DND-41 (cell line): Measurements from ENCODE around the gene MEPE.
A peak's percentile ranks its signal among the peaks of the same experiment; 100 is the strongest.

ENCODE experiments used
- ATAC-seq: fragments of 200-7000 bp; cut with Tn5 transposase; 3 replicates; pipeline ENCODE4 v1.9.1; 2021; ENCODE audit warnings: low read depth; ENCODE audit not compliant: insufficient read depth
- DNase-seq: peaks from one replicate; pipeline ENCODE4 v3.0.0-alpha.2; 2020
- H2AFZ ChIP-seq: 2 replicates; pipeline ENCODE4 v1.6.0; 2012; ENCODE audit warnings: low read depth, low read length
- H3K27ac ChIP-seq: 2 replicates; pipeline ENCODE4 v1.5.1; 2012; ENCODE audit warnings: low read length, inconsistent platforms
- H3K27me3 ChIP-seq: fragments of 200-600 bp; sonication (generic); 2 replicates; pipeline ENCODE4 v1.6.0; 2012; ENCODE audit warnings: low read length, mild to moderate bottlenecking, inconsistent platforms; ENCODE audit not compliant: insufficient read depth, poor library complexity
- H3K36me3 ChIP-seq: 2 replicates; pipeline ENCODE4 v1.5.1; 2012; ENCODE audit warnings: low read length, inconsistent platforms; ENCODE audit not compliant: insufficient read depth
- H3K4me1 ChIP-seq: 2 replicates; pipeline ENCODE4 v1.5.1; 2012; ENCODE audit warnings: mild to moderate bottlenecking, low read length; ENCODE audit not compliant: insufficient read depth
- H3K4me2 ChIP-seq: 2 replicates; pipeline ENCODE4 v1.6.0; 2012; ENCODE audit warnings: mild to moderate bottlenecking, moderate library complexity, low read length, inconsistent platforms; ENCODE audit not compliant: insufficient read depth
- H3K4me3 ChIP-seq, 2 experiments: fragments of 200-600 bp in 1 of 2; shearing (Covaris generic) in 1 of 2; 2 replicates each; pipeline ENCODE4 v1.5.1; 2012 to 2016; ENCODE audit warnings: inconsistent platforms in 2 of 2, low read length in 2 of 2, mild to moderate bottlenecking in 2 of 2, low read depth in 1 of 2, moderate library complexity in 1 of 2
- H3K79me2 ChIP-seq: 2 replicates; pipeline ENCODE4 v1.6.0; 2012; ENCODE audit warnings: low read length, inconsistent platforms; ENCODE audit not compliant: insufficient read depth
- H3K9ac ChIP-seq: 2 replicates; pipeline ENCODE4 v1.6.0; 2012; ENCODE audit warnings: low read depth, mild to moderate bottlenecking, inconsistent platforms, low read length, moderate library complexity
- H3K9me3 ChIP-seq: 2 replicates; pipeline ENCODE4 v1.5.1; 2012; ENCODE audit warnings: low read length, moderate library complexity, mild to moderate bottlenecking, inconsistent platforms; ENCODE audit not compliant: insufficient read depth, severe bottlenecking
- H4K20me1 ChIP-seq: 2 replicates; pipeline ENCODE4 v1.6.0; 2012; ENCODE audit warnings: low read length; ENCODE audit not compliant: insufficient read depth
- EZH2 ChIP-seq: IDR thresholded peaks from 3 replicates; pipeline ENCODE4 v1.6.1; 2012; ENCODE audit warnings: borderline replicate concordance, low read depth, mild to moderate bottlenecking, moderate library complexity, low read length, inconsistent platforms; ENCODE audit not compliant: severe bottlenecking
- TF ChIP-seq, protein P1 (sequence below): IDR thresholded peaks from 2 replicates; pipeline ENCODE4 v1.5.1; 2012; ENCODE audit warnings: borderline replicate concordance, low read length, moderate library complexity, mild to moderate bottlenecking; ENCODE audit not compliant: poor library complexity, severe bottlenecking; ENCODE audit errors: extremely low read depth

The MEPE gene

DNA sequence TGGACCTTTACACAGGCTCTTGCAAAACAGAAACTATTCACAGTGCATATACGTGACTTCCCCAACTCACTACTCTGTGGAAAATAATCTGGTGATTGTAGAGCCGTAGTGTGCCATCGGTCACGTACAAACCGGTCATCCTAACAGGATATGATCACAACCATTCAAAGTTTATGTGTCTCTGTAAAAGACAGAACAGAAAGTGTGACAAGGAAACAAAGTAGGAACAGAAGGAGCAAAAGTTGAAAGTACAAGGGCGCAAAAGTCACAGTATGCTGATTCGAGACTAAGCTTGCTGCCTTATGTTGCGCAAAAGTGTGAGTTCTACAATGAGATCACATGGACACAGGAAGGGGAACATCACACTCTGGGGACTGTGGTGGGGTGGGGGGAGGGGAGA is 18.6 kb downstream of the MEPE start:
- Histone ChIP-seq H3K79me2 (no peaks in the 10 kb centered on the region), H3K27ac (no peak overlapping the region), H3K27me3 (peaks cover 6% of the 10 kb centered on the region), H3K4me1 (no peaks in the 10 kb centered on the region), H3K9me3 (no peaks in the 10 kb centered on the region), H3K4me2 (no peak overlapping the region), H3K9ac (no peak overlapping the region), H3K4me3 (no peak overlapping the region), H2AFZ (no peak overlapping the region), H3K36me3 (no peaks in the 10 kb centered on the region), H4K20me1 (no peaks in the 10 kb centered on the region)
- TF ChIP-seq EZH2, result no peak
- TF ChIP-seq, protein P1, sequence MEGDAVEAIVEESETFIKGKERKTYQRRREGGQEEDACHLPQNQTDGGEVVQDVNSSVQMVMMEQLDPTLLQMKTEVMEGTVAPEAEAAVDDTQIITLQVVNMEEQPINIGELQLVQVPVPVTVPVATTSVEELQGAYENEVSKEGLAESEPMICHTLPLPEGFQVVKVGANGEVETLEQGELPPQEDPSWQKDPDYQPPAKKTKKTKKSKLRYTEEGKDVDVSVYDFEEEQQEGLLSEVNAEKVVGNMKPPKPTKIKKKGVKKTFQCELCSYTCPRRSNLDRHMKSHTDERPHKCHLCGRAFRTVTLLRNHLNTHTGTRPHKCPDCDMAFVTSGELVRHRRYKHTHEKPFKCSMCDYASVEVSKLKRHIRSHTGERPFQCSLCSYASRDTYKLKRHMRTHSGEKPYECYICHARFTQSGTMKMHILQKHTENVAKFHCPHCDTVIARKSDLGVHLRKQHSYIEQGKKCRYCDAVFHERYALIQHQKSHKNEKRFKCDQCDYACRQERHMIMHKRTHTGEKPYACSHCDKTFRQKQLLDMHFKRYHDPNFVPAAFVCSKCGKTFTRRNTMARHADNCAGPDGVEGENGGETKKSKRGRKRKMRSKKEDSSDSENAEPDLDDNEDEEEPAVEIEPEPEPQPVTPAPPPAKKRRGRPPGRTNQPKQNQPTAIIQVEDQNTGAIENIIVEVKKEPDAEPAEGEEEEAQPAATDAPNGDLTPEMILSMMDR, result no peak
- ATAC-seq, result no peak
- DNase-seq, result no peak

DNA sequence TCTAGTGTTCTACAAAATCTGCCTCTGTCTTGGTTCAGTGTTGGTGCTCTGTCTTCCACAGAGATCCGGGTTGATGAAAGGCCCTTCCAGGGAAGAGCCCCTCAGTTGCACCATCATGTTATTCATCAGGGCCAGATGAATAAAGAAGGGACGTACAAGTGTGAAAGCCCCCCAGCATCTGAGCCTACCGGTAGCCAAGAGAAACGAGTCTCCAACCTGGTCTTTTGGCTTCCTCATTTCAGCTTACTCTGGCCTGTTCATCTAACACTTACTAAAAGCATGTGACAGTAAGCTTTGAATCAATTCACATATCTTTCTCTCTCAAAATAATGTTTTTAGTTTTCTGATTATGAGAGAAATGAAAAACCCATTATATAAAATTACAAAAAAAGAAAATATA is 19.2 kb downstream of the MEPE start:
- no peak overlapping the region for H3K4me3 ChIP-seq
- no peak overlapping the region for H3K4me2 ChIP-seq
- no peaks in the 10 kb centered on the region for H4K20me1 ChIP-seq
- H3K9ac ChIP-seq, result no peak overlapping the region
- H3K36me3 ChIP-seq, result no peaks in the 10 kb centered on the region
- ATAC-seq (no peak), DNase-seq (no peak)
- H3K4me1 ChIP-seq, result no peaks in the 10 kb centered on the region
- no peak overlapping the region for H2AFZ ChIP-seq
- no peak overlapping the region for H3K27ac ChIP-seq
- no peaks in the 10 kb centered on the region for H3K79me2 ChIP-seq
- no peaks in the 10 kb centered on the region for H3K9me3 ChIP-seq
- H3K27me3 ChIP-seq, result peaks cover 6% of the 10 kb centered on the region
- TF ChIP-seq, protein P1, result no peak
- no peak for TF ChIP-seq EZH2

DNA sequence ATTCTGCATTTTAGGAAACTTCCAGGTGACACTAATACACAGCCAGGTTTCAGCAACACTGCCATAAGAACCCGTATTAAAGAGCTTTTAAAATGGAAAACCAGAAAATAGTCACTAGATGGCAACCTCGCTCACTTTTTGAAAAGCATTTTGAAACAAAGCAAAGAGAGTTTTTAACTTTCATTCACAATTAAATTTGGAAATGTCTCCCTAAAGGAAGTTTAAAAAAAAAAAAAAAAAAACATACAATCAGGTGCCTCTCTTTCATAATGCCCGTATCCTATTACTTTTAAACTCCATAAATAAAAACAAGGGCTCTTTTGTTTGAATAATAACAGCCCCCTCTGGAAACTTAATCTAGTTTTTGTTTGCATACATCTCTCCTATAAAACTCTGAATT is 20.3 kb downstream of the MEPE start:
- Histone ChIP-seq H3K4me1 (no peaks in the 10 kb centered on the region), H3K36me3 (no peaks in the 10 kb centered on the region), H3K9ac (no peak overlapping the region), H3K27ac (no peak overlapping the region), H3K4me2 (no peak overlapping the region), H3K9me3 (no peaks in the 10 kb centered on the region), H3K27me3 (peaks cover 3% of the 10 kb centered on the region), H3K79me2 (no peaks in the 10 kb centered on the region), H4K20me1 (no peaks in the 10 kb centered on the region), H3K4me3 (no peak overlapping the region), H2AFZ (no peak overlapping the region)
- TF ChIP-seq, protein P1, result peak; percentile 61
- TF ChIP-seq EZH2, result no peak
- DNase-seq, result no peak
- ATAC-seq, result 0 out of 3 replicates have a peak, but pooled peaks have one; percentile 38

DNA sequence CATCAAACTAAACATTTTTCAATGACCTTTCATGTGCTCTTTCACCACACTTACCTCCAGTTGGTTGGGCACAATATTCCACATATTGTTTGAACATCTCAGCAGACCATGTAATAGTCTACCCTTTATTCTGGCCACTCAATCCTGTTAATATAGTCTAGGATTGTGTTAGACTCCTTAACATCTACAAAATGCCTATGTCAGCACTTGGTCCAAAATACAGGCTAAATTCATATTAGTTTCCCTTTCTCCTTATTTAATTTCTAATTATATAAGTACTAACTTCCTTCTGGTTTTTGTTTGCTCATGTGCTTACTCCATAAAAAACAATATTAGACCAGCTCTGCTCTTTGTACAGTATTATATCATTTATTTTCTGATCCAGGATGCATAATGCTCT is 21.1 kb downstream of the MEPE start:
- H3K4me2 ChIP-seq, result no peak overlapping the region
- H3K4me3 ChIP-seq, result no peak overlapping the region
- H2AFZ ChIP-seq, result no peak overlapping the region
- no peak overlapping the region for H3K9ac ChIP-seq
- DNase-seq, result no peak
- H3K27ac ChIP-seq, result no peak overlapping the region
- TF ChIP-seq, protein P1, result no peak
- TF ChIP-seq EZH2, result no peak
- peaks cover 3% of the 10 kb centered on the region for H3K27me3 ChIP-seq
- no peaks in the 10 kb centered on the region for H4K20me1 ChIP-seq
- H3K9me3 ChIP-seq, result no peaks in the 10 kb centered on the region
- ATAC-seq, result no peak
- no peaks in the 10 kb centered on the region for H3K79me2 ChIP-seq
- no peaks in the 10 kb centered on the region for H3K36me3 ChIP-seq
- H3K4me1 ChIP-seq, result no peaks in the 10 kb centered on the region
